HepG2 (cell line): ENCODE data around the gene PDE1C. TPM values are rescaled to one million over a fixed set of nuclear protein-coding genes. Genes with fewer than 3 reads are reported as not detected.
A peak's percentile ranks its signal among the peaks of the same experiment; 100 is the strongest.

Source experiments
- ATAC-seq: fragments of 200-7000 bp; cut with Tn5 transposase; 3 replicates; pipeline ENCODE4 v1.9.1; 2020; ENCODE audit warnings: mild to moderate bottlenecking, moderate library complexity
- BruUV-seq: library from RNA; stranded (reverse); fragments of 400-500 nt; replicated peaks from 2 replicates; lab custom pipeline; 2021; lab: Mats Ljungman, UMichigan
- CTCF ChIA-PET: fragments of 300-600 bp; formaldehyde crosslinking; extraction: SDS; loops from one replicate; lab custom pipeline; 2021; ENCODE audit warnings: low total read pairs, inconsistent platforms, low intra/inter-chr PET ratio; lab: Yijun Ruan, JAX
- POLR2A ChIA-PET: fragments of 350-600 bp; sonication (Branson Sonifier 250); formaldehyde crosslinking; loops from one replicate; lab custom pipeline; 2020; ENCODE audit warnings: antibody characterized with exemption, inconsistent platforms; lab: Yijun Ruan, JAX
- DNase-seq: peaks from one replicate; pipeline ENCODE4 v3.0.0-alpha.2; 2015; ENCODE audit warnings: low spot score
- FAIRE-seq: peaks from 3 replicates; lab custom pipeline; 2011; peaks lifted over from hg19 to GRCh38; lab: Jason Lieb, UNC
- H2AFZ ChIP-seq: one replicate; pipeline ENCODE4 v1.6.1; 2011; ENCODE audit warnings: low read length, inconsistent platforms
- H3K27ac ChIP-seq: fragments of 300-600 bp; 3 replicates; pipeline ENCODE4 v1.8.0; 2011; ENCODE audit warnings: mixed run types, mild to moderate bottlenecking, mixed read lengths, low read length, inconsistent platforms; ENCODE audit not compliant: insufficient read depth; ENCODE audit errors: extremely low read length
- H3K27me3 ChIP-seq, 2 experiments: fragments of 200-600 bp in 1 of 2; 2 replicates in 1 of 2; 3 replicates in 1 of 2; pipeline versions ENCODE4 v1.6.0 to v1.8.0; 2011; ENCODE audit warnings: low read length in 2 of 2, mild to moderate bottlenecking in 2 of 2, moderate library complexity in 2 of 2, inconsistent platforms in 1 of 2; ENCODE audit not compliant: insufficient read depth in 2 of 2, control insufficient read depth in 1 of 2
- H3K36me3 ChIP-seq, 2 experiments: fragments of 200-600 bp in 1 of 2; replicated peaks in 1 of 2; 2 replicates in 1 of 2; 3 replicates in 1 of 2; pipeline versions ENCODE4 v1.5.1 to v1.8.0; 2011; ENCODE audit warnings: low read length in 2 of 2, inconsistent platforms in 1 of 2; ENCODE audit not compliant: insufficient read depth in 2 of 2, control insufficient read depth in 1 of 2
- H3K4me1 ChIP-seq: 2 replicates; pipeline ENCODE4 v1.5.1; 2012; ENCODE audit warnings: low read length, inconsistent platforms; ENCODE audit not compliant: insufficient read depth
- H3K4me2 ChIP-seq: 2 replicates; pipeline ENCODE4 v1.6.0; 2011; ENCODE audit warnings: low read depth, low read length, inconsistent platforms
- H3K4me3 ChIP-seq, 3 experiments: fragments of 200-600 bp in 1 of 3; sonication (generic), shearing (Covaris generic) in 1 of 3; replicated peaks in 1 of 3; 2 replicates each; pipeline ENCODE4 v1.5.1; 2011 to 2016; ENCODE audit warnings: low read length in 3 of 3, inconsistent platforms in 2 of 3, low read depth in 2 of 3, mild to moderate bottlenecking in 2 of 3, control low read depth in 1 of 3, mixed read lengths in 1 of 3; ENCODE audit not compliant: insufficient read depth in 1 of 3
- H3K79me2 ChIP-seq: one replicate; pipeline ENCODE4 v1.6.1; 2011; ENCODE audit warnings: low read length, inconsistent platforms; ENCODE audit not compliant: insufficient read depth
- H3K9ac ChIP-seq: 2 replicates; pipeline ENCODE4 v1.6.0; 2011; ENCODE audit warnings: mild to moderate bottlenecking, low read depth, low read length, inconsistent platforms; ENCODE audit not compliant: insufficient read depth
- H3K9me3 ChIP-seq: 2 replicates; pipeline ENCODE4 v1.5.1; 2012; ENCODE audit warnings: mild to moderate bottlenecking, low read length
- H4K20me1 ChIP-seq: 2 replicates; pipeline ENCODE4 v1.6.0; 2011; ENCODE audit warnings: inconsistent platforms, mild to moderate bottlenecking, low read length, moderate library complexity; ENCODE audit not compliant: insufficient read depth
- ATF7 ChIP-seq, 2 experiments: fragments of 450-650 bp in 1 of 2; sonication (generic) in 1 of 2; formaldehyde crosslinking in 1 of 2; IDR thresholded peaks; 2 replicates each; pipeline versions ENCODE4 v1.4.0 to v1.6.1; 2016 to 2020; ENCODE audit warnings: antibody characterized with exemption in 1 of 2, mild to moderate bottlenecking in 1 of 2, missing genetic modification reagents in 1 of 2
- GABPB1 ChIP-seq: IDR thresholded peaks from 2 replicates; pipeline ENCODE4 v1.6.1; 2016; ENCODE audit warnings: mild to moderate bottlenecking, missing genetic modification reagents, moderate library complexity, missing compliant biosample characterization
- GTF3A ChIP-seq: sonication (generic); formaldehyde crosslinking; conservative IDR thresholded peaks from 2 replicates; pipeline ENCODE4 v1.4.0; 2020; ENCODE audit warnings: mild to moderate bottlenecking, missing genetic modification reagents
- HNF4G ChIP-seq, 2 experiments: sonication (generic) in 1 of 2; formaldehyde crosslinking in 1 of 2; IDR thresholded peaks; 2 replicates each; pipeline versions ENCODE4 v1.4.0 to v1.6.1; 2011 to 2020; ENCODE audit warnings: borderline replicate concordance in 2 of 2, low read depth in 2 of 2, mild to moderate bottlenecking in 2 of 2, low read length in 1 of 2, missing genetic modification reagents in 1 of 2, moderate library complexity in 1 of 2
- RFX1 ChIP-seq: fragments of 450-650 bp; IDR thresholded peaks from 2 replicates; pipeline ENCODE4 v1.6.1; 2017
- WGBS: methylation state at CpG from one replicate; pipeline ENCODE4 v1.1.6; 2017; ENCODE audit warnings: low lambda C conversion rate; 5-methylcytosine and 5-hydroxymethylcytosine counted together
- in situ Hi-C: cut with HindIII; loops from 2 replicates; pipeline ENCODE4 v1.10.0; 2017; ENCODE audit warnings: low pct_unique_long_range_greater_than_20kb; ENCODE audit not compliant: extremely low pct_ligation_motif_present
- intact Hi-C: fragments of 100-400 bp; cut with micrococcal nuclease; formaldehyde crosslinking; loops from one replicate; pipeline ENCODE4 v1.10.0; 2022; ENCODE audit not compliant: unreplicated experiment
- polyA plus RNA-seq, 8 experiments: library from polyadenylated mRNA; depleted of rRNA in 3 of 8; stranded (reverse) in 7 of 8; unstranded in 1 of 8; fragments of >200 nt; fragmentation: Illumina TruSeq in 4 of 8; extraction: Trizol in 4 of 8; gene quantifications; 2 replicates each; pipeline versions ENCODE4 v1.2.1 to v1.2.3, GENCODE V29; 2011 to 2016; ENCODE audit warnings: low read depth in 4 of 8, missing spikeins in 1 of 8, mixed read lengths in 1 of 8; ENCODE audit not compliant: insufficient read depth in 1 of 8
- total RNA-seq, 5 experiments: library from RNA; depleted of rRNA; stranded (reverse); fragments of >200 nt; fragmentation: Illumina TruSeq; extraction: Trizol; gene quantifications; 2 replicates each; pipeline ENCODE4 v1.2.3, GENCODE V29; 2016; ENCODE audit warnings: low read depth in 1 of 5
- TF ChIP-seq, protein P1 (sequence below): sonication (generic); formaldehyde crosslinking; IDR thresholded peaks from 2 replicates; pipeline ENCODE4 v1.4.0; 2020; ENCODE audit warnings: missing genetic modification reagents, borderline replicate concordance

The PDE1C gene
- total and polyA plus RNA-seq, 2 of the 13 experiments (the other 11 are each of a cell fraction or from before 2014, with no cell fraction given): not detected

- POLR2A ChIA-PET: no interaction called here
- in situ Hi-C loops (loop anchor here (10.0 to 25.0 kb wide), 2 partner anchors 600 to 747 kb away; no protein-coding TSS in a partner anchor), intact Hi-C loops (no loop called here)
- H3K27me3 ChIP-seq: peaks cover 0 to 10% of the 10 kb centered on the region in 2 experiments; a peak in 1 of 5 replicates
- no peak overlapping the region for H2AFZ ChIP-seq
- no peak overlapping the region for H3K4me3 ChIP-seq
- no TSS peak for BruUV-seq
- no peak overlapping the region for H3K9ac ChIP-seq
- DNase-seq: no peak
- FAIRE-seq: no peak
- no peaks in the 10 kb centered on the region for H3K79me2 ChIP-seq
- no peaks in the 10 kb centered on the region for H3K9me3 ChIP-seq
- no peak for ATAC-seq
- H4K20me1 ChIP-seq: no peaks in the 10 kb centered on the region
- 13% methylated on average over 5 of the region's 5 CpGs for WGBS
- no peaks in the 10 kb centered on the region for H3K4me1 ChIP-seq
- H3K27ac ChIP-seq: no peak overlapping the region
- TF ChIP-seq ATF7 (IDR thresholded peaks at IDR 0.05) (peak; percentile 74), ATF7 (CRISPR knock-in tag; IDR thresholded peaks at IDR 0.05) (no peak), GTF3A (CRISPR knock-in tag) (no peak)
- no peak overlapping the region for H3K4me2 ChIP-seq
- no peaks in the 10 kb centered on the region for H3K36me3 ChIP-seq
- CTCF ChIA-PET: no interaction called here
Measured at GRCh38 chr7:31734456-31734855, 335.8 kb downstream of the PDE1C start.

DNA sequence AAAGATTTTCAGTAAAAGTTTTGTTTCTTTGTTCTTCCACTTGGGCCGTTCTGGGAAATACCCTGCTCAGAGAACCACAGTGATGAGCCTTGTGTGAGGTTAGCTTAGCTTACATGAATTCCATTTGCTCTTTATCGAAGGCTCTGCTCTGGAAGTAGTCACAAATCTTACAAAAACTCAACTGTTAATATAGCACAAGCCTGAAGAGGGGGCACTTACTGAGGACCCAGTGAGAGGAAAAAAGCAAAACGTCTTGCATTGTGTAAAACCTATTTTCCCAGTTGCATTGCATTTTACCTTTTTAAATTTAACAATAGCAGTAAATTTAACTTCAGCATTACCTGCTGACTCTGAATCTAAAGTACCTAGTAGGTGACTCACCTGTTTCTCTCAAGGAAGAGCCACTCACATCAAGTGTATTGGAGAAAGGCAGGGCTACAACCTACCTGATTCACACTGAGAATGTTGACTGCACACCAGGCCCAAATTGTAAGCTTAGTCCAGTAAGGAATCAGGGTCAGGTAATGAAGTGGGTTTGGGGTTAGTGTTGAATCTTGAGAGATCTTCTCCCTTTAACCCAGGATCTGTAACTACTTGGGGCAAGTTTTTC is 340.9 kb downstream of the PDE1C start:
- H3K27me3 ChIP-seq: peaks cover 0 to 10% of the 10 kb centered on the region in 2 experiments; a peak in 1 of 5 replicates
- H4K20me1 ChIP-seq: no peaks in the 10 kb centered on the region
- intact Hi-C loops: no loop called here
- BruUV-seq: no TSS peak
- H3K79me2 ChIP-seq: no peaks in the 10 kb centered on the region
- no peaks in the 10 kb centered on the region for H3K4me1 ChIP-seq
- H3K9ac ChIP-seq: no peak overlapping the region
- DNase-seq (no peak), ATAC-seq (no peak), FAIRE-seq (no peak)
- CTCF ChIA-PET: no interaction called here
- 0% methylated on average over 3 of the region's 3 CpGs for WGBS
- H2AFZ ChIP-seq: no peak overlapping the region
- TF ChIP-seq GABPB1 (no peak), RFX1 (no peak), HNF4G (IDR thresholded peaks at IDR 0.05; ENCODE audit: borderline replicate concordance, low read depth, low read length) (no peak), HNF4G (CRISPR knock-in tag; IDR thresholded peaks at IDR 0.05; ENCODE audit: borderline replicate concordance, low read depth) (no peak)
- TF ChIP-seq, protein P1, sequence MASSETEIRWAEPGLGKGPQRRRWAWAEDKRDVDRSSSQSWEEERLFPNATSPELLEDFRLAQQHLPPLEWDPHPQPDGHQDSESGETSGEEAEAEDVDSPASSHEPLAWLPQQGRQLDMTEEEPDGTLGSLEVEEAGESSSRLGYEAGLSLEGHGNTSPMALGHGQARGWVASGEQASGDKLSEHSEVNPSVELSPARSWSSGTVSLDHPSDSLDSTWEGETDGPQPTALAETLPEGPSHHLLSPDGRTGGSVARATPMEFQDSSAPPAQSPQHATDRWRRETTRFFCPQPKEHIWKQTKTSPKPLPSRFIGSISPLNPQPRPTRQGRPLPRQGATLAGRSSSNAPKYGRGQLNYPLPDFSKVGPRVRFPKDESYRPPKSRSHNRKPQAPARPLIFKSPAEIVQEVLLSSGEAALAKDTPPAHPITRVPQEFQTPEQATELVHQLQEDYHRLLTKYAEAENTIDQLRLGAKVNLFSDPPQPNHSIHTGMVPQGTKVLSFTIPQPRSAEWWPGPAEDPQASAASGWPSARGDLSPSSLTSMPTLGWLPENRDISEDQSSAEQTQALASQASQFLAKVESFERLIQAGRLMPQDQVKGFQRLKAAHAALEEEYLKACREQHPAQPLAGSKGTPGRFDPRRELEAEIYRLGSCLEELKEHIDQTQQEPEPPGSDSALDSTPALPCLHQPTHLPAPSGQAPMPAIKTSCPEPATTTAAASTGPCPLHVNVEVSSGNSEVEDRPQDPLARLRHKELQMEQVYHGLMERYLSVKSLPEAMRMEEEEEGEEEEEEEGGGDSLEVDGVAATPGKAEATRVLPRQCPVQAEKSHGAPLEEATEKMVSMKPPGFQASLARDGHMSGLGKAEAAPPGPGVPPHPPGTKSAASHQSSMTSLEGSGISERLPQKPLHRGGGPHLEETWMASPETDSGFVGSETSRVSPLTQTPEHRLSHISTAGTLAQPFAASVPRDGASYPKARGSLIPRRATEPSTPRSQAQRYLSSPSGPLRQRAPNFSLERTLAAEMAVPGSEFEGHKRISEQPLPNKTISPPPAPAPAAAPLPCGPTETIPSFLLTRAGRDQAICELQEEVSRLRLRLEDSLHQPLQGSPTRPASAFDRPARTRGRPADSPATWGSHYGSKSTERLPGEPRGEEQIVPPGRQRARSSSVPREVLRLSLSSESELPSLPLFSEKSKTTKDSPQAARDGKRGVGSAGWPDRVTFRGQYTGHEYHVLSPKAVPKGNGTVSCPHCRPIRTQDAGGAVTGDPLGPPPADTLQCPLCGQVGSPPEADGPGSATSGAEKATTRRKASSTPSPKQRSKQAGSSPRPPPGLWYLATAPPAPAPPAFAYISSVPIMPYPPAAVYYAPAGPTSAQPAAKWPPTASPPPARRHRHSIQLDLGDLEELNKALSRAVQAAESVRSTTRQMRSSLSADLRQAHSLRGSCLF: no peak
- no peaks in the 10 kb centered on the region for H3K36me3 ChIP-seq
- H3K27ac ChIP-seq: no peak overlapping the region
- in situ Hi-C loops: loop anchor here (25.0 kb wide), 1 partner anchor 742 kb away; no protein-coding TSS in a partner anchor
- POLR2A ChIA-PET: no interaction called here
- no peaks in the 10 kb centered on the region for H3K9me3 ChIP-seq
- H3K4me2 ChIP-seq: no peak overlapping the region
- no peak overlapping the region for H3K4me3 ChIP-seq
